ENCODE measurements around the gene CHMP1A.
"Not testable (repeated sequence)": the region's sequence is repeated elsewhere in the genome, so short reads cannot be mapped to it uniquely, and the experiment has no call there.

Gene CHMP1A

GRCh38 chr16:89657442-89658220 is at the start of gene CHMP1A, which contains the start of gene SPATA33:
TSS of gene CHMP1A (minus strand) at chr16:89657708. CDS start at chr16:89657588, 120 bp downstream.
TSS of gene SPATA33 (plus strand) at chr16:89657836. CDS start at chr16:89657912, 76 bp downstream.
- FAIRE-seq, result peak; percentile 46
- peak; percentile 91 for DNase-seq (ENCODE audit: insufficient read length, low spot score)

GRCh38 chr16:89706518-89707260 is 49.2 kb upstream of the CHMP1A start:
- no peak for FAIRE-seq
- DNase-seq (ENCODE audit: insufficient read length, low spot score), result no peak

GRCh38 chr16:89705006-89705405 is 47.5 kb upstream of the CHMP1A start:
- DNase-seq (ENCODE audit: insufficient read length, low spot score) (no peak), FAIRE-seq (no peak)

- FAIRE-seq (no peak), DNase-seq (ENCODE audit: insufficient read length, low spot score) (no peak)
Measured at GRCh38 chr16:89704281-89704680, 46.8 kb upstream of the CHMP1A start.

GRCh38 chr16:89701425-89702406 is 44.2 kb upstream of the CHMP1A start, which contains the start of gene SPATA2L:
TSS of gene SPATA2L (minus strand) at chr16:89701705. CDS start at chr16:89701232, 473 bp downstream.
- peak; percentile 80 for FAIRE-seq

GRCh38 chr16:89700649-89701424 is 43.3 kb upstream of the CHMP1A start:
- no peak for FAIRE-seq
- DNase-seq (ENCODE audit: insufficient read length, low spot score), result no peak

More at GRCh38 chr16:89701425-89702406, 44.2 kb upstream of the CHMP1A start, which contains the start of gene SPATA2L:
- DNase-seq (ENCODE audit: insufficient read length, low spot score), result peak; percentile 92

GRCh38 chr16:89700100-89700648 is 42.7 kb upstream of the CHMP1A start:
- FAIRE-seq (peak; percentile 97), DNase-seq (ENCODE audit: insufficient read length, low spot score) (peak; percentile 94)

- not testable (repeated sequence) for DNase-seq (ENCODE audit: insufficient read length, low spot score); FAIRE-seq
Measured at GRCh38 chr16:89699629-89700099, 42.2 kb upstream of the CHMP1A start.

GRCh38 chr16:89698717-89699116 is 41.2 kb upstream of the CHMP1A start:
- not testable (repeated sequence) for FAIRE-seq

GRCh38 chr16:89697616-89698331 is 40.3 kb upstream of the CHMP1A start:
- DNase-seq (ENCODE audit: insufficient read length, low spot score), result no peak
- no peak for FAIRE-seq

More at GRCh38 chr16:89698717-89699116, 41.2 kb upstream of the CHMP1A start:
- DNase-seq (ENCODE audit: insufficient read length, low spot score), result not testable (repeated sequence)

GRCh38 chr16:89697161-89697615 is 39.7 kb upstream of the CHMP1A start:
- no peak for DNase-seq (ENCODE audit: insufficient read length, low spot score)
- no peak for FAIRE-seq

GRCh38 chr16:89696670-89697128 is 39.2 kb upstream of the CHMP1A start:
- no peak for DNase-seq (ENCODE audit: insufficient read length, low spot score)
- FAIRE-seq, result no peak

- no peak for DNase-seq (ENCODE audit: insufficient read length, low spot score)
- no peak for FAIRE-seq
Measured at GRCh38 chr16:89695875-89696669, 38.6 kb upstream of the CHMP1A start.

- FAIRE-seq, result no peak
Measured at GRCh38 chr16:89695086-89695874, 37.8 kb upstream of the CHMP1A start.

GRCh38 chr16:89694784-89695085 is 37.2 kb upstream of the CHMP1A start:
- peak; percentile 28 for FAIRE-seq
- DNase-seq (ENCODE audit: insufficient read length, low spot score), result not testable (repeated sequence)

More at GRCh38 chr16:89695086-89695874, 37.8 kb upstream of the CHMP1A start:
- no peak for DNase-seq (ENCODE audit: insufficient read length, low spot score)

- FAIRE-seq, result no peak
- no peak for DNase-seq (ENCODE audit: insufficient read length, low spot score)
Measured at GRCh38 chr16:89693931-89694783, 36.6 kb upstream of the CHMP1A start.

Measured in HTR-8/SVneo (cell line).